Measurements from ENCODE around the gene DNMT3A. TPM values are rescaled to one million over a fixed set of nuclear protein-coding genes. Genes with fewer than 3 reads are reported as not detected.

The DNMT3A gene
- total RNA-seq, 1 donor from 2014 or later, result 12.9 TPM

DNA sequence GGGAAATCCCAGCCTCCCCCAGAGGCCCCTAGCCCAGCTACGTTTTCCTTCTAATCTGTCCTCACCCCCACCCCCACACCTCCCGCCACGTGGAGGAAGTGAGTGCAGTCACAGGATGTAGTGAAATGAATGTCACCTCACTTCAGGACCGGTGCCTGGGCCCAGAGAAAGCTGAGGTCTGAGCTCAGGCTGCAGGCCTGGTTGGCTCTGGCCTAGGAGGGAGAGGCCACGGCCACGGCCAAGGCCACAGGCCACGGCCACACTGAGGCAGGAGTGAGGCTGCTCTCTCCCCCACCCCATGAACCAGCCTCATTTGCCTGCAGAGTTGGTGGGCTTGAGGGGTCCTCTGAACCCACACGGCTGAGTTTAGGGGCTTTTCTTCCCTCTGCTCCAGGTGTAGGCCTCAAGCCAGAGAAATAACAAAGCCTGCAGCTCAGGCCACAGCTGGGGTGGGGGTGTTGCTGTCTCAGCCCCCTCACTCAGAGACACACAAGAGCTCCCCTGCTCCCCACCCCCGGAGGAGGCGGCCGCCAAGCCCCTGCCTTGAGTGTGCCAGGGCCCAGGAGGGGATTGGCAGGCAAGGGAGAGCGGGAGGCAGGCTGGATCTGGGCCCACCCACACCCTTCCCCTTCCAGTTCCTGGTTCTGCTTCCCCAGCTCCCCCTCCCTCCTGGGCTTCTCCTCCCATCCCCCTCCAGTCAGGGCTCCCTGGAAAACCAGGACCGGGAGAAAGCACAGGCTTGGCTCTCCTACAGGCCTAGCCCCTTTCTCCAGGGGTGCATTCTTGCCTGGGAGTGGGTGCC is 27.0 kb downstream of the DNMT3A start:
- TF ChIP-seq, protein P1, sequence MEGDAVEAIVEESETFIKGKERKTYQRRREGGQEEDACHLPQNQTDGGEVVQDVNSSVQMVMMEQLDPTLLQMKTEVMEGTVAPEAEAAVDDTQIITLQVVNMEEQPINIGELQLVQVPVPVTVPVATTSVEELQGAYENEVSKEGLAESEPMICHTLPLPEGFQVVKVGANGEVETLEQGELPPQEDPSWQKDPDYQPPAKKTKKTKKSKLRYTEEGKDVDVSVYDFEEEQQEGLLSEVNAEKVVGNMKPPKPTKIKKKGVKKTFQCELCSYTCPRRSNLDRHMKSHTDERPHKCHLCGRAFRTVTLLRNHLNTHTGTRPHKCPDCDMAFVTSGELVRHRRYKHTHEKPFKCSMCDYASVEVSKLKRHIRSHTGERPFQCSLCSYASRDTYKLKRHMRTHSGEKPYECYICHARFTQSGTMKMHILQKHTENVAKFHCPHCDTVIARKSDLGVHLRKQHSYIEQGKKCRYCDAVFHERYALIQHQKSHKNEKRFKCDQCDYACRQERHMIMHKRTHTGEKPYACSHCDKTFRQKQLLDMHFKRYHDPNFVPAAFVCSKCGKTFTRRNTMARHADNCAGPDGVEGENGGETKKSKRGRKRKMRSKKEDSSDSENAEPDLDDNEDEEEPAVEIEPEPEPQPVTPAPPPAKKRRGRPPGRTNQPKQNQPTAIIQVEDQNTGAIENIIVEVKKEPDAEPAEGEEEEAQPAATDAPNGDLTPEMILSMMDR (IDR thresholded peaks at IDR 0.05; ENCODE audit: insufficient read depth, low read length, severe bottlenecking), result no peak
- no peak overlapping the region for H3K4me3 ChIP-seq (ENCODE audit: low read depth, low read length)
- peaks cover 4% of the 10 kb centered on the region for H3K36me3 ChIP-seq (ENCODE audit: control insufficient read depth, insufficient read depth, low read length)
- DNase-seq (ENCODE audit: low read depth) (no peak), FAIRE-seq (no peak)
- no peaks in the 10 kb centered on the region for H3K27me3 ChIP-seq (ENCODE audit: control insufficient read depth, insufficient read depth, low read length)

DNA sequence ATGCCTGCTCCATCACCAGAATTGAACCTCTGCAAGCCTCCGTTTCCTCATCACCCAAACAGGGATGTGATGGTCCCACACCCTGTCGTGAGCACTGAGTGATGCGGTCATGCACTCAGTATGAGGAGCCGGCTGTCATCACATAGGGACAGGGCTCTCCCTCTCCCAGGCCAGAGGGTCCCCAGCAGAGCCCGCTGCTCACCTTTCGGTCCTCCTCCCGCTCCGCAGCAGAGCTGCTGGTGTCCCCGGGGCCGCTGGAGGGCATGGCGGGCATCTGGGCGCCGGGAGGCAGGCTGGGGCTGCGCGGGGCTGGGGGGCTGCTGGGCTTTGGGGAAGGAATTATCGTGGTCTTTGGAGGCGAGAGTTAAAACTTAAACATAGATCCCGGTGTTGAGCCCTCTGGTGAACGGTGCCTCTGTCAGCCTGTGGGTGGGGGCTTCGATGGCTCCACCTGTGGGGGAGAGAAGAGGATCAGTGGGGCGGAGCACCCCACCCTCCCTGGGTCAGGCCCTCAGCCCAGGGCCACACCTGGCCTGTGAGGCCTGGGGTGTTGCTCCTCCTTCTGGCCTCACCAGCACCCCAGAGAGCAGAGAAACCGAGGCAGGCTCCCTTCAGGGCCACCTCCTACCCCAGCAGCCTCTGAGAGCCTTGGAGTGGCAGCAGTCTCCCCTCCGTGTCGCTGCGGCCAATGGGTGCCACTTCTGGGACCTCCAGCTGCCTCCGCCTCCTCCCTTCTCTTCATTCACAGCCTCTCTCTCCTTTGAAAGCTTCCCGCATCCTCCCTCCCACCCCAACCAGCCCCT is 27.8 kb downstream of the DNMT3A start:
- TF ChIP-seq, protein P1 (IDR thresholded peaks at IDR 0.05; ENCODE audit: insufficient read depth, low read length, severe bottlenecking), result no peak
- Histone ChIP-seq H3K36me3 (ENCODE audit: control insufficient read depth, insufficient read depth, low read length) (peaks cover 5% of the 10 kb centered on the region), H3K27me3 (ENCODE audit: control insufficient read depth, insufficient read depth, low read length) (no peaks in the 10 kb centered on the region), H3K4me3 (ENCODE audit: low read depth, low read length) (no peak overlapping the region)
- FAIRE-seq (peak; percentile 23), DNase-seq (ENCODE audit: low read depth) (no peak)

DNA sequence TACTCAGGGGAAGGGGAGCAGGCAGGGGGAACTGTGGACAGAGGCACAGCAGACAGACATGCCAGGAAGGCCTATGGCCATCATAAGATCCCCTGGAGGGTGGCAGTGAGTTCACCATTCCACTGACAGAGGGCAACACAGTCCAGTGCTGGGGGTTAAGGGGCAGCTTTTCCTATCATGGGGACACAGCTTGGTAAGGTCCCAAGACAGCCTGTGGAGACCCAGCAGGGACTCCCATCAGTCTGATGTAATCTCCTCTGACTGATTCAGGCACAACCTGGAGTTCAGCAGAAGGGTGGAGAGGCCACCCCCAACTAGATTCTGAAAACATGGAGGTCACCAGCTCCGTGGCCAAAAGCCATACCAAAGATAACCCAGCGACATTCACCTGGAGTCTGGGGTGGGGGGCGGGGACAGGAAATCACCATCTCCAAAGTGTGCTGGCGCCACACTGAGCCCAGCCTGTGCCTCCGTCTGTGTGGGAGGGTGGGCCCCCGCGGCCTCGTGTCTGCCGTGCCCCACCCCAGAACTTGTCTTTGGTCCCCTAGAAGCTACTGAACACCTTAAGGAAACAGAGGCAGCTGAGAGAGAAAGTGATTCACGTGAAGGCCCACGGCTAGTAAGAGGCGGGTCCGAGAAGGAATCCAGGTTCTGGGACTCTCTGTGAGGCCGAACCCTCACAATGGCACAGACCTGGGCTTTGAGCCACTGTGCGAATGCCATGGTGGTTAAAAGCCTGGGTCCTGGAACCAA is 28.6 kb downstream of the DNMT3A start:
- Histone ChIP-seq H3K27me3 (ENCODE audit: control insufficient read depth, insufficient read depth, low read length) (no peaks in the 10 kb centered on the region), H3K4me3 (ENCODE audit: low read depth, low read length) (no peak overlapping the region), H3K36me3 (ENCODE audit: control insufficient read depth, insufficient read depth, low read length) (peaks cover 5% of the 10 kb centered on the region)
- no peak for DNase-seq (ENCODE audit: low read depth)
- no peak for FAIRE-seq
- TF ChIP-seq, protein P1 (IDR thresholded peaks at IDR 0.05; ENCODE audit: insufficient read depth, low read length, severe bottlenecking), result no peak

DNA sequence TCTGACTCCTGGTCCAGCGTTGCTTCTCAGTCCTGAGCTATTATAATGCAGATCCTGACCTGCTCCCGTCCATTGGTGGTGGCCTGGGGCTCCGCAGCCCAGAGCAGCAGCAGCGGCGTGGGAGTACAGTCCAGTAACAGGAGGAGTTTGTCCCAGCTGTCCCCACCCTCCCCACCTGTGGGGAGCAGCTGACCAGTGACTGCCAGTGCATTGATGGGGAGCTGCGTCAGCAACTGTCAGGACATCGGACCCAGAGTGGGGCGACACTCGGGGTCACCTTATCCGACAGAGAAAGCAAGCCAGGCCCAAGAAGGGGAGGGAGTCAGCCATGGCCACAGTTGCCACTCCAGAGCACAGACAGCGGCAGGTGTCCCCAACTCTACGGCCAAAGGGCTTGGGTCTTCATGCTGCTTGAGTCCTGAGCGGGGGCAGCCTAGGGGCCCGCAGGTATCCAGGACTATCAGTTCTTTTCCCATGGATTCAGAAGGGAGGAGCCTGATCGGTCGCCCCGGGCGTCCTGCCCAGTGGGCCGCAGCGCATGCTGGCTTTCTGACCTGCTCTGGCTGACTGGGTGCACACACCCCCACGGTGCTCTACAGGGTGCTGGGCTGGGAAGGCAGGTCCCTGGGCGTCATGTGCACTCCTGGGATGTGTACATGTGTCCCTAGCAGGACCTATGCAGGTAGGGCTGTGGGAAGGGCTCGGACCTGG is 29.7 kb downstream of the DNMT3A start:
- FAIRE-seq (no peak), DNase-seq (ENCODE audit: low read depth) (no peak)
- Histone ChIP-seq H3K27me3 (ENCODE audit: control insufficient read depth, insufficient read depth, low read length) (no peaks in the 10 kb centered on the region), H3K36me3 (ENCODE audit: control insufficient read depth, insufficient read depth, low read length) (peaks cover 5% of the 10 kb centered on the region), H3K4me3 (ENCODE audit: low read depth, low read length) (no peak overlapping the region)
- TF ChIP-seq, protein P1 (IDR thresholded peaks at IDR 0.05; ENCODE audit: insufficient read depth, low read length, severe bottlenecking), result no peak

All from bronchial epithelial cell (primary cell).